ENCODE data around the gene ZNF385B. TPM values are rescaled to one million over a fixed set of nuclear protein-coding genes. Genes with fewer than 3 reads are reported as not detected.

Gene ZNF385B
- total and polyA plus RNA-seq, 2 donors from 2014 or later: 5.9 to 10.9 TPM

- intact Hi-C loops (cut with DNase I): no loop called here
- no peak overlapping the region for H3K4me3 ChIP-seq (ENCODE audit: low read length in 3 of 3)
- no peak overlapping the region for H3K9ac ChIP-seq (ENCODE audit: low read length in 3 of 3)
- H3K27ac ChIP-seq (ENCODE audit: low read depth in 2 of 2, low read length in 2 of 2): no peak overlapping the region
- H3K27me3 ChIP-seq (ENCODE audit: control insufficient read depth, insufficient read depth, low read length): no peaks in the 10 kb centered on the region
- FAIRE-seq (no peak), DNase-seq (no peak)
- H3K9me3 ChIP-seq (ENCODE audit: control insufficient read depth in 2 of 3, insufficient read depth in 1 of 3, low read length in 3 of 3): no peaks in the 10 kb centered on the region
- H3K36me3 ChIP-seq (ENCODE audit: control insufficient read depth in 2 of 3, insufficient read depth in 3 of 3, low read length in 3 of 3): no peaks in the 10 kb centered on the region
- TF ChIP-seq CTCF (IDR thresholded peaks at IDR 0.05; ENCODE audit: borderline replicate concordance, extremely low read depth, insufficient read depth): no peak
- no peaks in the 10 kb centered on the region for H3K4me1 ChIP-seq (ENCODE audit: control insufficient read depth in 2 of 3, insufficient read depth in 2 of 3, low read depth in 1 of 3, low read length in 3 of 3)
Measured at GRCh38 chr2:179793902-179794301, 67.5 kb downstream of the ZNF385B start.

GRCh38 chr2:179793238-179793637 lies 68.2 kb downstream of the ZNF385B start:
- no peak overlapping the region for H3K4me3 ChIP-seq (ENCODE audit: low read length in 3 of 3)
- DNase-seq (no peak), FAIRE-seq (no peak)
- intact Hi-C loops (cut with DNase I): no loop called here
- no peak overlapping the region for H3K27ac ChIP-seq (ENCODE audit: low read depth in 2 of 2, low read length in 2 of 2)
- TF ChIP-seq CTCF (IDR thresholded peaks at IDR 0.05; ENCODE audit: borderline replicate concordance, extremely low read depth, insufficient read depth): no peak
- H3K9ac ChIP-seq (ENCODE audit: low read length in 3 of 3): no peak overlapping the region
- no peaks in the 10 kb centered on the region for H3K9me3 ChIP-seq (ENCODE audit: control insufficient read depth in 2 of 3, insufficient read depth in 1 of 3, low read length in 3 of 3)
- H3K36me3 ChIP-seq (ENCODE audit: control insufficient read depth in 2 of 3, insufficient read depth in 3 of 3, low read length in 3 of 3): no peaks in the 10 kb centered on the region
- no peaks in the 10 kb centered on the region for H3K27me3 ChIP-seq (ENCODE audit: control insufficient read depth, insufficient read depth, low read length)
- H3K4me1 ChIP-seq (ENCODE audit: control insufficient read depth in 2 of 3, insufficient read depth in 2 of 3, low read depth in 1 of 3, low read length in 3 of 3): no peaks in the 10 kb centered on the region

- no peaks in the 10 kb centered on the region for H3K27me3 ChIP-seq (ENCODE audit: control insufficient read depth, insufficient read depth, low read length)
- DNase-seq: peak in 2 of 5 donors; percentile 12
- no peaks in the 10 kb centered on the region for H3K4me1 ChIP-seq (ENCODE audit: control insufficient read depth in 2 of 3, insufficient read depth in 2 of 3, low read depth in 1 of 3, low read length in 3 of 3)
- H3K36me3 ChIP-seq (ENCODE audit: control insufficient read depth in 2 of 3, insufficient read depth in 3 of 3, low read length in 3 of 3): no peaks in the 10 kb centered on the region
- intact Hi-C loops (cut with DNase I): no loop called here
- FAIRE-seq: no peak
- no peaks in the 10 kb centered on the region for H3K9me3 ChIP-seq (ENCODE audit: control insufficient read depth in 2 of 3, insufficient read depth in 1 of 3, low read length in 3 of 3)
- no peak overlapping the region for H3K4me3 ChIP-seq (ENCODE audit: low read length in 3 of 3)
- H3K9ac ChIP-seq (ENCODE audit: low read length in 3 of 3): no peak overlapping the region
- no peak for TF ChIP-seq CTCF (IDR thresholded peaks at IDR 0.05; ENCODE audit: borderline replicate concordance, extremely low read depth, insufficient read depth)
- H3K27ac ChIP-seq (ENCODE audit: low read depth in 2 of 2, low read length in 2 of 2): no peak overlapping the region
Measured at GRCh38 chr2:179790235-179791217, 70.9 kb downstream of the ZNF385B start.
